Vein endothelial cell (primary cell): ENCODE results near the gene GNAT3. TPM values are rescaled to one million over a fixed set of nuclear protein-coding genes. Genes with fewer than 3 reads are reported as not detected.

ENCODE experiments used
- total RNA-seq: library from RNA; depleted of rRNA; stranded (reverse); fragments of >200 nt; gene quantifications from 2 replicates; pipeline ENCODE4 v1.2.3, GENCODE V29; 2012

GNAT3 gene
- not detected in 2 replicates for total RNA-seq

DNA sequence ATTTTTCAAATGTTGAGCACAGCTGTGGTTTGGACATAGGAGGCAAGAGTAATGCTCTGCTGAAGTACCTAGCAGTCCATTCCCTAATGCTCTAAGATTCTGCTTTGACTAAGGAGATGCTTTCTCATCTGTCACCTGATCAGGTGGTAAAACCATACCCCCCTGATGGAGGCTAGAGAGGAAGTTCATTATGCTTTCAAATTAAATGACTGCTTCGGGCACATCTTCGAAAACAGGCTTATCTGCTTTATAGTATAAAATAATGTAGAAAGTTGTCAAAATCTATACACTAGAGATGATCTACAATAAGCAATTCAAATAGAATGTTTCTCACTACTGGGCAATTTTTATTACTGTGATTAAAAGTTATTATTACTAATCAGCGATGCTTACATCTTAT is at the start of gene GNAT3:
Gene GNAT3 (minus strand): TSS at position 101 of the 400 bp plus-strand sequence. CDS start 138 bp downstream, outside the sequence.

Other genes with a start within 250 kb of the GNAT3 start
- gene CD36, start 126.6 kb upstream of the GNAT3 start, total RNA-seq: 4.9 and 12.4 TPM in 2 replicates